GM19043 (cell line): ENCODE data around the gene SMAGP.
"Not testable (repeated sequence)": the region's sequence is repeated elsewhere in the genome, so short reads cannot be mapped to it uniquely, and the experiment has no call there.

ENCODE experiments used
- ATAC-seq: cut with Tn5 transposase; IDR thresholded peaks from one replicate; pipeline ENCODE4 v1.9.1; 2021; ENCODE audit warnings: low read depth; ENCODE audit not compliant: unreplicated experiment

SMAGP gene

GRCh38 chr12:51270067-51270950 is at the start of gene SMAGP:
Gene SMAGP (minus strand): TSS chr12:51270415. CDS start chr12:51269278, 1,137 bp downstream.
- peak; percentile 62 for ATAC-seq

GRCh38 chr12:51318846-51319599 is 48.8 kb upstream of the SMAGP start:
- ATAC-seq: no peak

DNA sequence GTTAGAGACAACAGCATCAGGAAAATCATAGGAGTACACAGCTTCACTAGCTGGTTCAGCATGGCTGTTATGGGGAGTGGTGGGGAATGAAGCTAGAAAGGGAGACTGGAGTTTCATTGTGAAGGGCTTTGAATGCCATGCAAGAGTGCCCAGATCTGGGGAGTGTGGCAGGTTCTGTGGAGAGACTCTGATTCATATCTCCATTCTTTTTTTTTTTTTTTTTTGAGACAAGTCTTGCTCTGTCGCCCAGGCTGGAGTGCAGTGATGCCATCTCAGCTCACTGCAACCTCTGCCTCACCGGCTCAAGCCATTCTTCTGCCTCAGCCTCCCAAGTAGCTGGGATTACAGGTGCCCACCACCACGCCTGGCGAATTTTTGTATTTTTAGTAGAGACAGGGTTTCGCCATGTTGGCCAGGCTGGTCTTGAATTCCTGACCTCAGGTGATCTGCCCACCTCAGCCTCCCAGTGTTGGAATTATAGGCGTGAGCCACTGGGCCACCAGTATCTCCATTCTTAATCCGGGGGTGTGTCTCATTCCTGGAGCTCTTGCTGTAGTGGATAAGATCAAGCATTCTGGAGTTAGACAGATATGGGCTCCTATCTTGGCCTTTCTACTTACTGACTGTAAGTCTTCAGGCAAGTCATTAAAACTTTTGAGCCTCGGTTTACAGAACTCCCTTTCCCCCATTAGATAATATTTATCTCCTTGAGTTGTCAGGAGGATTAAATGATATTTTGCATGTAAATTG is 48.0 kb upstream of the SMAGP start:
- not testable (repeated sequence) for ATAC-seq

DNA sequence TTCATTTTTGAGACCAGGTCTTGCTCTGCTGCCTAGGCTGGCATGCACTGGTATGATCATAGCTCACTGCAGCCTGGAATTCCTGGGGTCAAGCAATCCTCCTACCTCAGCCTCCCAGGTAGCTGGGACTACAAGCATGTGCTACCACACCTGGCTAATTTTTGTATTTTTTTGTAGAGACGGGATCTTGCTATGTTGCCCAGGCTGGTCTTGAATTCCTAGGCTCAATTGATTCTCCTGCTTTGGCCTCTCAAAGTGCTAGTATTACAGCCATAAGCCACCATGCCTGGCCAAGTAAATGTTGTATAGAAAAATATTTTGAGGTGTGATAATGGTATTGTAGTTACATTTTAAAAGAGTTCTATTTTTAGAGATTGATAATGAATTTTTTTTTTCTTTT is 41.2 kb upstream of the SMAGP start:
- ATAC-seq: no peak

DNA sequence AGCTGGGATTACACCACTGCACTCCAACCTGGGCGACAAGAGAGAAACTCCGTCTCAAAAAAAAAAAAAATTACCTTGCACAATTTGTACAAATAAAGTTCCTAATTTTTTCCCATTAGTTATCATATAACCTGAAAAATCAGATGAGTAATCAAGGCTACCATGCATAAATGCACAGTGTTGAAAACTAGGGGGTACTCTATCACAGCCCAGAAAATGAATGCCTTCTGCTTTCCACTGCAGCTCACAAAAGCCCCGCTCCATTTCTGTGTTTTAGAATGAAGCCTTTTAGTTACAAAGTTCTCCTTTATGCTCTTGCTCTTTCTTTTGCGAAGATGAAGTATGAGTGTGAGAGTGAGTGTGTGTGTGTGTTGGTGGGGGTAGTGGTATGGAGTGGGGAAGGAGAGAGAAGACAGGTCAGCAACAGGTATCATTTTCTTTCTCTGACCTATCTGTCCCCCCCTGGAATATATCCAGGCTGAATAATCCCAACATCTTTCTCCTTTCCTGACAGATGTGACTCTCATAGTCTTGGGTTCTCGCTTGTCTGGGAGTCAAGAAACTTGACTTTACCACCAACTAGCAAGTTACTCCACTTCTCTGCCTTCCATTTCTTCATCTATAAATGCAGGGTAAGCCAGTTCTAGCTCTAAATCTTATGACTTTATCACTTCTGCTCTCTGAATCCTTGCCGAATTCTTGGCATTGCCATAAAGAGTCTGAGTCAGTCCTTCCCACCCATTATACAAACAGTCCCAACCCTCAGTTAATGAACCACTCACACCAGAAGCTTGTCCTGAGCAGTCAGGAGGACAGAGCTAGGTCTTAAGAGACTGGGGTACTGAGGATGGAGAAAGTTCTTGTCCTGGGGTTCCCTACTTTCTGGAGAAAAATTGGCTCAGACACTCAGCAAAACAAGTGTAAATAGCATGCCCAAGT is 37.7 kb upstream of the SMAGP start:
- no peak for ATAC-seq

- no peak for ATAC-seq
These were observed 36.3 kb upstream of the SMAGP start for GRCh38 chr12:51306507-51306906.

DNA sequence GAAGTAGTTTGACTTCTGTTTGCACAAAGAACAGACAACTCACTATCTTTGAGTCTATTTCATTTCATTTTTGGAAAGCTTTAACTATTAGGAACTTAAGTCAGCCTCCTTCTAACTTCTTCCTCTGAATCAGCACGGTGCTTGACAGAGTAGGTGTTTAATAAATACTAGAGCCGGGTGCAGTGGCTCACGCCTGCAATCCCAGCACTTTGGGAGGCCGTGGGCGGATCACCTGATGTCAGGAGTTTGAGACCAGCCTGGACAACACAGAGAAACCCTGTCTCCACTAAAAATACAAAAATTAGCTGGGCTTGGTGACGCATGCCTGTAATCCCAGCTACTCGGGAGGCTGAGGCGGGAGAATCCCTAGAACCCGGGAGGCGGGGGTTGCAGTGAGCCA is 30.6 kb upstream of the SMAGP start:
- not testable (repeated sequence) for ATAC-seq

DNA sequence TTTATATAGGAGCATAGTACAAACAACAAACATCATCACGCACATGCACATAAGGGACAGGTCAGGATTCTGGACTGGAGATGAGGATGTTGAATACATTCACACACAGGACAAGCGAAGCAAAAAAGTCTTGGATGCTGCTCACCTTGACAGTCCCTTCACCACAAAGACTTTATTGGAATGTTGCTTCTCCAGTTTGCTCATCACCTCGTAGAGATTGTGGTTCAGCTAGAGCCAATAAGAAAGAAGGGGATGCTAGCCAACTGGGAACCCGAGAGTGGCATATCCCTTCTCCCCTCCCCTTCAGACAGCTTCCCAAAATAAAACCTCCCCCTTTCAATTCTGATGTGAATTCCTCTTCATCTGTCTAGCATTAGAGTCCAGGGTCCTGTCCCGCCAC is 25.4 kb upstream of the SMAGP start:
- no peak for ATAC-seq

DNA sequence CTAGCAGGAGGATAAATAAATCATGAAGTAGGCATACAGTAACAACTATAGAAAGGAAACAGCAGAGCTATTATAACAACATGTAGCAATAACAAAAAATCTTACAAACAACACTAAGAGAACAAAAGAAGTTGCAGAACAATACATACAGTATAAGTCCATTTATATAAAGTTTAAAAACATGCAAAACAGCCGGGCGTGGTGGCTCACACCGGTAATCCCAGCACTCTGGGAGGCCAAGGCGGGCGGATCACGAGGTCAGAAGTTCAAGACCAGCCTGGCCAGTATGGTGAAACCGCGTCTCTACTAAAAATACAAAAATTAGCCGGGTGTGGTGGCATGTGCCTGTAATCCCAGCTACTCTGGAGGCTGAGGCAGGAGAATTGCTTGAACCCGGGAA is 23.9 kb upstream of the SMAGP start:
- not testable (repeated sequence) for ATAC-seq

GRCh38 chr12:51293696-51294095 is 23.5 kb upstream of the SMAGP start:
- no peak for ATAC-seq

- not testable (repeated sequence) for ATAC-seq
These were observed 21.6 kb upstream of the SMAGP start for GRCh38 chr12:51291603-51292513.

DNA sequence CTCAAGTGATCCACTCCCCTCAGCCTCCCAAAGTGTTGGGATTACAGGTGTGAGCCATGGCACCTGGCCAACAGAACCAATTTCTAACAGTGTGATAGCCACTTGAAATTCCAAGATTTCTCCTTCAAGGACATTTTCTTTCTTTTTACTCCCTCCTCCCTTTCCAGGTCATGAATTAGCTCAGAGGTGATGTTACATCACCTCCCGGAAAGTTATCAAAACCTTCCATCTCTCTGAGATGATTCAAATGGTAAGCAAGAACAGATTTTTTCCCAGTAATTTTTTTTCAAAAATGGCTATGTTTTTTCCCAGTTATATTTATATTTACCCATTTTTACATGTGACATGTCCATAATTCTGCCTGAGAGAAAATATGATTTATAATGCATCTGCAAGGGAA is 15.6 kb upstream of the SMAGP start:
- no peak for ATAC-seq

DNA sequence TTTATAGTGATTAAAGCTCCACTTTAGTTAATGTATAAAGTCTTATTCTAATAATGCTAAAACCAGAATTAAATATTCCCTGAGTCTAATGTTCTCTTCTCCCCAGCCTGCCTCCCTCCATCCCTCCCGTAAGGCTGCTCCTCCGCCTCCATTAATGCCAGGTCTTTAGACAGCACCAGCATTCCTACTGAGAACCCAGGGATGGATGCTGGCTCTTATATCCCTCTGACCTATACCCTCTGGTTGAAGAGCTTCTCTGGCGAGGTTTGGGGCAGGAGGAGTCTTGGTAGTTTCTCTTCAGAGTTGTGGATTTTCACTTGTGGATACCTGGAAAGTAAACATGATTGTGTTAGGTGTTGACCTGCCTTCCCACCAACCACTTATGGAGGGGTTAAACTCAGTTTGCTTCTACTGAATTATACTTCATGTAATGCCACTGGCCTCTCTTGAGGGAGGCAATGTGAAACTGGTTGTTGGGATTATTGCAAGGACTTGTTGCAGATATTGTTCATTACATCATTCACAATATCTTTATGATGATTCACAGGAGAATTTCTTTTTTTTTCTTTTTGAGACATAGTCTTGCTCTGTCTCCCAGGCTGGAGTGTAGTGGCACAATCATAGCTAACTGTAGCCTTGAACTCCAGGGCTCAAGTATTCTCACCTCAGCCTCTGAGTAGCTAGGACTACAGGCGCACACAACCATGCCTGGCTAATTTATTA is 11.1 kb upstream of the SMAGP start:
- no peak for ATAC-seq

DNA sequence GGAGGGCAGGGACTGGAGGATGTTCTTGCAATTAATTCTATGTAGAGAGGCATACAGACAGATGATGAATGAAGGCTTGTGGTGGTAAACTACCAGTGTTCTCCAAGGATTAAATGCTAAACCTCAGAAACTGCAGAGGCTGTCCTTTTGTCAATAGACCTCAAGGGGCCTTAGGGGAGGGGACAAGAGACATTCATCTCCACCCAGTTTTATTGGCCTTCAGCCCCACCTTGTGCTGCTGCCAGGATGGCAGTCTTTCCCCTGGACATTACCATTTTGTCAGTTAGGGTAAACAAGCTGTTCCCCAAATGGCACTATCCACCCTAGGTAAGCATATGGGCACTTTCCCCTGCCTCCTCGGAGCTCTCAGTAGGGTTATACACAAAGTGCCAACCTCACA is 4.9 kb upstream of the SMAGP start:
- ATAC-seq: no peak

DNA sequence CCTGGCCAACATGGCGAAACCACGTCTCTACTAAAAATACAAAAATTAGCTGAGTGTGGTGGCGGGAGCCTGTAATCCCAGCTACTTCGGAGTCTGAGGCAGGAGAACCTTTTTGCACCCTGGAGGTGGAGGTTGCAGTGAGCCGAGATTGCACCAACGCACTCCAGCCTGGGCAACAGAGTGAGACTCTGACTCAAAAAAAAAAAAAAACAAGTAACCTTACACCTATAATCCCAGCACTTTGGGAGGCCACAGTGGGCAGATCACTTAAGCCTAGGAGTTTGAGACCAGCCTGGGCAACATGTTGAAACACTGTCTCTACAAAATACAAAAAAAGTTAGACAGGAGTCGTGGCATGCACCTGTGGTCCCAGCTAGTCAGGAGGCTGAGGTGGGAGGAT is 2.6 kb upstream of the SMAGP start:
- ATAC-seq: not testable (repeated sequence)

DNA sequence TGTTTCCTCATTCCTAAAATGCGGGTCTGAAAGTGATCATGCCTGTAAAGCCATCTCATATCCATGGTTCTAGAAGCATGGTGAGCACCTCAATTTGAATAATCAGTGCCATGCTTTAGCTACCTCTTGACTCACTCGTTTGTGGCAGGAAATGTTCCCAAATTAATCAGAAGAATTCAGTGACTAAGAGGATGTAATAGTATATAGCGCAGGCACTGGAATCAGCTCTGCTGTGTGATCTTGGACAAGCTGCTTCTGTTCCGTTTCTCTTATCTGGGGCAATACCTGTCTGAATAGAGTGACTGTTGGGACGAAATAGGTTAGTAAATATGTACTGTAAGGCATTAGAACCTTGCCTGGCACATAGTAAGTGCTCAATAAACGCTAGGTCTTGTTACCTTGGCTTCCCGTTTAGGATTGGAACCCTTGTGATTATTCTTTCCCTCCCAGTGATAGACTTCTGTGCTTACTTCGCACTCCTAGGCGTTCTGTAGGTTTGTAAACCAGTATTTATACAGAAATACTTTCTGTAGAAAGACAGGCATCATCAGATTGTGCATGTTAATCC is 820 bp upstream of the SMAGP start:
- ATAC-seq: no peak

DNA sequence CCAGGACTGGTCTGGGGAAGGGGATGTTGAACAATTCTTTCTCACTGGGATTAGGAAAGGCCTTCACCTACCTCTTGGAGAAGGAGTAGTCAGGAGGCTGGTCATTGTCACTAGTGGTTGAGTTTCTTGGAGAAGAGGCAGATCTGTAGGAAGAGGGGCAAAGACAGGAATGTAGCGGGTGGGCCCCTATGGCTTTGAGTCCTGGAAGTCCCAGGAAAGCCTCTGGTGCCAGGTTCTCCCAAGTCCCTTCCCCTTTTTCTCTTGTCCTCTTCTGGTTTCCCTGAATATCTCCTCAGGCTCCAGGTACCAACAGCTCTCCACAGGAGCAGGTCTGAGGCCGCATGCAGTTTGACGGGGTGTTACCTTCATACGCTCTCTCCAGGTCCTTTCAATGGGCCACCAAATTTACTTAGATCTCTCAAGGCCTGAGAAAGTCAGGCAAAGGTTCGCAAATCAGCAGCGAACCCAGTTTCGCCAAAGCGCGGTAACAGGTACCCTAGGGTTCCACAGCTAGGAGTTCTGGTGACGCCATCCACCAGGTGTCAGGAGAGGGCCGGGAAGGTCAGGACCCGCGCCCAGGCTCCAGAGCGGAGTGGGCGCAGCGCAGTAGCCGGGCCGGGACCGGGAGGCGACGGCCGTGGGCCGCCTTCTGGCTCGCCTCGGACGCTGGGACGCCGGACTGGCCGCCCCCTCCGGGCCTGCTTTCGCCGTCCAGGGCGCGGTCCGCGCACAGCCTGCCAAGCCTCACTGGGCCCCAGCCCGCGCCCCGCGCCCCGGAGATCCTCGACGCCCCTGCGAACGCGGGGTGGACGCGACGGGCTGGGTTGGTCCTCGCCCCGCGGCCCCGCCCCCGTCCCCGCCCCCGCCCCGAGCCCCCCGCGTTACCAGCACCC is 795 bp downstream of the SMAGP start:
- peak; percentile 26 for ATAC-seq
